NB4 (cell line): ENCODE data around the gene MAK.

ENCODE experiments used
- CTCF ChIP-seq: IDR thresholded peaks from one replicate; pipeline ENCODE4 v1.5.1; 2012; ENCODE audit warnings: low read depth, low read length
- POLR2A ChIP-seq: IDR thresholded peaks from 2 replicates; pipeline ENCODE4 v1.6.1; 2011; ENCODE audit warnings: mild to moderate bottlenecking; ENCODE audit not compliant: insufficient read length; ENCODE audit errors: extremely low read depth

- TF ChIP-seq CTCF (peak; percentile 48), POLR2A (no peak)
Observed at GRCh38 chr6:10886691-10887502, 48.6 kb upstream of the MAK start, which contains the start of gene SYCP2L.
